Nucleus accumbens (tissue), 56 donors: ENCODE data around the gene DIS3L2.
"Not testable (repeated sequence)": the region's sequence is repeated elsewhere in the genome, so short reads cannot be mapped to it uniquely, and the experiment has no call there.

Source experiments
- DNase-seq, 56 donors: peaks; one replicate each; lab custom pipeline; 2025; lab: John Stamatoyannopoulos, UW

Gene DIS3L2

GRCh38 chr2:232001073-232001472, 39.6 kb downstream of the DIS3L2 start:
- DNase-seq = no peak

- DNase-seq = no peak
Measured at GRCh38 chr2:232006253-232006652, 44.7 kb downstream of the DIS3L2 start.

- no peak for DNase-seq
Measured at GRCh38 chr2:232008907-232009638, 47.6 kb downstream of the DIS3L2 start.

- no peak for DNase-seq
Measured at GRCh38 chr2:232009639-232010274, 48.2 kb downstream of the DIS3L2 start.

GRCh38 chr2:232013701-232014353, 52.3 kb downstream of the DIS3L2 start:
- no peak for DNase-seq

GRCh38 chr2:232014681-232015080, 53.2 kb downstream of the DIS3L2 start:
- DNase-seq = no peak

- peak in 1 of 56 donors; percentile 5 for DNase-seq
Measured at GRCh38 chr2:232018181-232018580, 56.7 kb downstream of the DIS3L2 start.

- no peak for DNase-seq
Measured at GRCh38 chr2:232022718-232023117, 61.2 kb downstream of the DIS3L2 start.

GRCh38 chr2:232023426-232023825, 61.9 kb downstream of the DIS3L2 start:
- DNase-seq = no peak

- DNase-seq = no peak
Measured at GRCh38 chr2:232024457-232024856, 62.9 kb downstream of the DIS3L2 start.

- no peak for DNase-seq
Measured at GRCh38 chr2:232026910-232027309, 65.4 kb downstream of the DIS3L2 start.

GRCh38 chr2:232027530-232027929, 66.0 kb downstream of the DIS3L2 start:
- no peak for DNase-seq

- no peak for DNase-seq
Measured at GRCh38 chr2:232028071-232028470, 66.6 kb downstream of the DIS3L2 start.

GRCh38 chr2:232028631-232029030, 67.1 kb downstream of the DIS3L2 start:
- no peak for DNase-seq

GRCh38 chr2:232029346-232029745, 67.8 kb downstream of the DIS3L2 start:
- no peak for DNase-seq

- no peak for DNase-seq
Measured at GRCh38 chr2:232030229-232030628, 68.7 kb downstream of the DIS3L2 start.

- DNase-seq = not testable (repeated sequence)
Measured at GRCh38 chr2:232035292-232035691, 73.8 kb downstream of the DIS3L2 start.

- DNase-seq = not testable (repeated sequence)
Measured at GRCh38 chr2:232036876-232037275, 75.4 kb downstream of the DIS3L2 start.

GRCh38 chr2:232038251-232038880, 76.9 kb downstream of the DIS3L2 start:
- DNase-seq = no peak

- DNase-seq = peak in 2 of 56 donors; percentile 3 to 11
Measured at GRCh38 chr2:232038881-232039485, 77.5 kb downstream of the DIS3L2 start.
